GM19351 (cell line): ENCODE results near the gene NID1.

Experiments used
- ATAC-seq: cut with Tn5 transposase; IDR thresholded peaks from one replicate; pipeline ENCODE4 v1.9.1; 2021; ENCODE audit warnings: mild to moderate bottlenecking, moderate library complexity; ENCODE audit not compliant: unreplicated experiment

The NID1 gene

GRCh38 chr1:236066828-236067386 lies 2.0 kb upstream of the NID1 start:
- peak; percentile 92 for ATAC-seq

- no peak for ATAC-seq
These were observed 1.2 kb upstream of the NID1 start for GRCh38 chr1:236066054-236066453.

- ATAC-seq = no peak
These were observed 667 bp upstream of the NID1 start for GRCh38 chr1:236065509-236066005.

GRCh38 chr1:236063919-236064673 lies 794 bp downstream of the NID1 start:
- no peak for ATAC-seq

GRCh38 chr1:236063551-236063918 lies 1.4 kb downstream of the NID1 start:
- ATAC-seq = no peak

GRCh38 chr1:236060286-236060685 lies 4.6 kb downstream of the NID1 start:
- no peak for ATAC-seq

GRCh38 chr1:236059011-236059410 lies 5.9 kb downstream of the NID1 start:
- no peak for ATAC-seq

GRCh38 chr1:236058141-236058934 lies 6.6 kb downstream of the NID1 start:
- peak; percentile 69 for ATAC-seq

GRCh38 chr1:236057546-236057945 lies 7.3 kb downstream of the NID1 start:
- no peak for ATAC-seq

- no peak for ATAC-seq
These were observed 12.5 kb downstream of the NID1 start for GRCh38 chr1:236052232-236052993.

- ATAC-seq = no peak
These were observed 13.6 kb downstream of the NID1 start for GRCh38 chr1:236051242-236051791.

- no peak for ATAC-seq
These were observed 19.1 kb downstream of the NID1 start for GRCh38 chr1:236045771-236046170.

- ATAC-seq = no peak
These were observed 20.5 kb downstream of the NID1 start for GRCh38 chr1:236044341-236044740.

- no peak for ATAC-seq
These were observed 23.0 kb downstream of the NID1 start for GRCh38 chr1:236041631-236042618.

- ATAC-seq = no peak
These were observed 24.9 kb downstream of the NID1 start for GRCh38 chr1:236039740-236040685.

GRCh38 chr1:236038034-236038433 lies 26.9 kb downstream of the NID1 start:
- no peak for ATAC-seq

- ATAC-seq = no peak
These were observed 29.2 kb downstream of the NID1 start for GRCh38 chr1:236035681-236036101.

- ATAC-seq = no peak
These were observed 31.6 kb downstream of the NID1 start for GRCh38 chr1:236033336-236033735.
